HG03066 (cell line): ENCODE results near the gene SOS1.
"Not testable (repeated sequence)": the region's sequence is repeated elsewhere in the genome, so short reads cannot be mapped to it uniquely, and the experiment has no call there.

Experiments used
- ATAC-seq: cut with Tn5 transposase; IDR thresholded peaks from one replicate; pipeline ENCODE4 v1.9.1; 2021; ENCODE audit warnings: low read depth; ENCODE audit not compliant: unreplicated experiment

Gene SOS1

GRCh38 chr2:39139511-39140237, 18.8 kb upstream of the SOS1 start:
- no peak for ATAC-seq

- ATAC-seq = no peak
Observed at GRCh38 chr2:39138837-39139211, 18.0 kb upstream of the SOS1 start.

- not testable (repeated sequence) for ATAC-seq
Observed at GRCh38 chr2:39138187-39138836, 17.5 kb upstream of the SOS1 start.

GRCh38 chr2:39136799-39137198, 15.9 kb upstream of the SOS1 start:
- no peak for ATAC-seq

GRCh38 chr2:39135690-39136259, 14.9 kb upstream of the SOS1 start:
- no peak for ATAC-seq

- ATAC-seq = no peak
Observed at GRCh38 chr2:39133215-39133851, 12.5 kb upstream of the SOS1 start.

GRCh38 chr2:39128919-39129391, 8.1 kb upstream of the SOS1 start:
- peak; percentile 50 for ATAC-seq

GRCh38 chr2:39127973-39128372, 7.1 kb upstream of the SOS1 start:
- peak; percentile 36 for ATAC-seq

- no peak for ATAC-seq
Observed at GRCh38 chr2:39124746-39125057, 3.9 kb upstream of the SOS1 start.

- peak; percentile 46 for ATAC-seq
Observed at GRCh38 chr2:39124000-39124745, 3.3 kb upstream of the SOS1 start.

- ATAC-seq = no peak
Observed at GRCh38 chr2:39123436-39123999, 2.7 kb upstream of the SOS1 start.

GRCh38 chr2:39121523-39122063, 742 bp upstream of the SOS1 start:
- ATAC-seq = no peak

- ATAC-seq = peak; percentile 20
Observed at GRCh38 chr2:39120521-39120770, 405 bp downstream of the SOS1 start.

GRCh38 chr2:39119732-39120520, 925 bp downstream of the SOS1 start:
- ATAC-seq = peak; percentile 33

- no peak for ATAC-seq
Observed at GRCh38 chr2:39118786-39119499, 1.9 kb downstream of the SOS1 start.

- no peak for ATAC-seq
Observed at GRCh38 chr2:39115556-39115955, 5.3 kb downstream of the SOS1 start.

GRCh38 chr2:39114771-39115170, 6.1 kb downstream of the SOS1 start:
- ATAC-seq = no peak

- ATAC-seq = no peak
Observed at GRCh38 chr2:39109537-39109936, 11.3 kb downstream of the SOS1 start.

GRCh38 chr2:39108377-39108776, 12.5 kb downstream of the SOS1 start:
- no peak for ATAC-seq
